ENCODE results near the gene ZCCHC24.

DNA sequence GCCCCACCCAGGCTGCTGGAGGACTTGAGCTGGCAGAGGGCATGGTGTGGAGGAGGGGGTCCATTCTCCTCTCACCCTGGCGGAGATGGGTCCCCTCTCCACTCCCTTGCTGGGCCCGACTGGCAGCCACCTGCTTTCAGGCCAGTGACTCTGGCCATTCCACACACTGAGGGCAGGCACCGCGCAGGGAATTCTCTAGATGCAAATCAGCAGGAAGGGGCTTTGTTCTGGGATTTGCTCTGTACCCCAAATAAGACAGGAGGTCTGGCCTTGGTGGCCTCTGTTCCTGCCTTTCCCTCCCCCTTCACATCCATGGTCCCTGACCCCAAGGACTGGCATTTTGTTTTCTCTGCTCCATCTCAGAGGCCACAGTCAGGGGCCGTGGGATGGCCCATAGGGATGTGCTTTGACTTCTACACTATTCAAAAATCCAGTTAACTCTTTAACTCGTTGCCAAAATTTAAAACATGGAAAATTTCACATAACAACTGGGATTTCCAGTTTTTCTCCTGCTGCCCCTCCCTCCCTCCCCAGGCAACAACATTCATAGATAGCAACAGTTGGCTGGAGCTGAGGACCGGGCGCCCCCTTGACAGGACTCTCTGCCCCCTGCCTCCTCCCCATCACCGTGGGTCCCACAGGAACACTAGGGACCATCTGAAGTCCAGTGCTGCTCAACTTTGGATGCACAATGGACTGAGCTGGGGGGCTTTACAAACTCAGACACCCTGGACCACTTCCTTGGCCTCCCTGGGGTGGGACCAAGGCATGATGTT is 64.3 kb downstream of the ZCCHC24 start:
- TF ChIP-seq TAF1 (conservative IDR thresholded peaks at IDR 0.05) (no peak), HNF4A (conservative IDR thresholded peaks at IDR 0.05) (no peak), HNF4G (IDR thresholded peaks at IDR 0.05) (no peak), YY1 (IDR thresholded peaks at IDR 0.05) (no peak), MAX (IDR thresholded peaks at IDR 0.05) (no peak), RAD21 (IDR thresholded peaks at IDR 0.05) (no peak), EGR1 (IDR thresholded peaks at IDR 0.05; ENCODE audit: low read depth in 2 of 2) (no peak), NR2F2 (IDR thresholded peaks at IDR 0.05) (no peak), SP1 (IDR thresholded peaks at IDR 0.05) (no peak), RXRA (IDR thresholded peaks at IDR 0.05) (no peak)
- TF ChIP-seq, protein P1, sequence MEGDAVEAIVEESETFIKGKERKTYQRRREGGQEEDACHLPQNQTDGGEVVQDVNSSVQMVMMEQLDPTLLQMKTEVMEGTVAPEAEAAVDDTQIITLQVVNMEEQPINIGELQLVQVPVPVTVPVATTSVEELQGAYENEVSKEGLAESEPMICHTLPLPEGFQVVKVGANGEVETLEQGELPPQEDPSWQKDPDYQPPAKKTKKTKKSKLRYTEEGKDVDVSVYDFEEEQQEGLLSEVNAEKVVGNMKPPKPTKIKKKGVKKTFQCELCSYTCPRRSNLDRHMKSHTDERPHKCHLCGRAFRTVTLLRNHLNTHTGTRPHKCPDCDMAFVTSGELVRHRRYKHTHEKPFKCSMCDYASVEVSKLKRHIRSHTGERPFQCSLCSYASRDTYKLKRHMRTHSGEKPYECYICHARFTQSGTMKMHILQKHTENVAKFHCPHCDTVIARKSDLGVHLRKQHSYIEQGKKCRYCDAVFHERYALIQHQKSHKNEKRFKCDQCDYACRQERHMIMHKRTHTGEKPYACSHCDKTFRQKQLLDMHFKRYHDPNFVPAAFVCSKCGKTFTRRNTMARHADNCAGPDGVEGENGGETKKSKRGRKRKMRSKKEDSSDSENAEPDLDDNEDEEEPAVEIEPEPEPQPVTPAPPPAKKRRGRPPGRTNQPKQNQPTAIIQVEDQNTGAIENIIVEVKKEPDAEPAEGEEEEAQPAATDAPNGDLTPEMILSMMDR (IDR thresholded peaks at IDR 0.05; ENCODE audit: low read depth, low read length, missing input control): no peak
- TF ChIP-seq, protein P2, sequence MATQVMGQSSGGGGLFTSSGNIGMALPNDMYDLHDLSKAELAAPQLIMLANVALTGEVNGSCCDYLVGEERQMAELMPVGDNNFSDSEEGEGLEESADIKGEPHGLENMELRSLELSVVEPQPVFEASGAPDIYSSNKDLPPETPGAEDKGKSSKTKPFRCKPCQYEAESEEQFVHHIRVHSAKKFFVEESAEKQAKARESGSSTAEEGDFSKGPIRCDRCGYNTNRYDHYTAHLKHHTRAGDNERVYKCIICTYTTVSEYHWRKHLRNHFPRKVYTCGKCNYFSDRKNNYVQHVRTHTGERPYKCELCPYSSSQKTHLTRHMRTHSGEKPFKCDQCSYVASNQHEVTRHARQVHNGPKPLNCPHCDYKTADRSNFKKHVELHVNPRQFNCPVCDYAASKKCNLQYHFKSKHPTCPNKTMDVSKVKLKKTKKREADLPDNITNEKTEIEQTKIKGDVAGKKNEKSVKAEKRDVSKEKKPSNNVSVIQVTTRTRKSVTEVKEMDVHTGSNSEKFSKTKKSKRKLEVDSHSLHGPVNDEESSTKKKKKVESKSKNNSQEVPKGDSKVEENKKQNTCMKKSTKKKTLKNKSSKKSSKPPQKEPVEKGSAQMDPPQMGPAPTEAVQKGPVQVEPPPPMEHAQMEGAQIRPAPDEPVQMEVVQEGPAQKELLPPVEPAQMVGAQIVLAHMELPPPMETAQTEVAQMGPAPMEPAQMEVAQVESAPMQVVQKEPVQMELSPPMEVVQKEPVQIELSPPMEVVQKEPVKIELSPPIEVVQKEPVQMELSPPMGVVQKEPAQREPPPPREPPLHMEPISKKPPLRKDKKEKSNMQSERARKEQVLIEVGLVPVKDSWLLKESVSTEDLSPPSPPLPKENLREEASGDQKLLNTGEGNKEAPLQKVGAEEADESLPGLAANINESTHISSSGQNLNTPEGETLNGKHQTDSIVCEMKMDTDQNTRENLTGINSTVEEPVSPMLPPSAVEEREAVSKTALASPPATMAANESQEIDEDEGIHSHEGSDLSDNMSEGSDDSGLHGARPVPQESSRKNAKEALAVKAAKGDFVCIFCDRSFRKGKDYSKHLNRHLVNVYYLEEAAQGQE (IDR thresholded peaks at IDR 0.05): no peak
- TF ChIP-seq, protein P3, sequence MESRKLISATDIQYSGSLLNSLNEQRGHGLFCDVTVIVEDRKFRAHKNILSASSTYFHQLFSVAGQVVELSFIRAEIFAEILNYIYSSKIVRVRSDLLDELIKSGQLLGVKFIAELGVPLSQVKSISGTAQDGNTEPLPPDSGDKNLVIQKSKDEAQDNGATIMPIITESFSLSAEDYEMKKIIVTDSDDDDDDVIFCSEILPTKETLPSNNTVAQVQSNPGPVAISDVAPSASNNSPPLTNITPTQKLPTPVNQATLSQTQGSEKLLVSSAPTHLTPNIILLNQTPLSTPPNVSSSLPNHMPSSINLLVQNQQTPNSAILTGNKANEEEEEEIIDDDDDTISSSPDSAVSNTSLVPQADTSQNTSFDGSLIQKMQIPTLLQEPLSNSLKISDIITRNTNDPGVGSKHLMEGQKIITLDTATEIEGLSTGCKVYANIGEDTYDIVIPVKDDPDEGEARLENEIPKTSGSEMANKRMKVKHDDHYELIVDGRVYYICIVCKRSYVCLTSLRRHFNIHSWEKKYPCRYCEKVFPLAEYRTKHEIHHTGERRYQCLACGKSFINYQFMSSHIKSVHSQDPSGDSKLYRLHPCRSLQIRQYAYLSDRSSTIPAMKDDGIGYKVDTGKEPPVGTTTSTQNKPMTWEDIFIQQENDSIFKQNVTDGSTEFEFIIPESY (IDR thresholded peaks at IDR 0.05): no peak

Measured in liver (tissue), 3 donors.